Globus pallidus (tissue), 1 donor: ENCODE data around the gene TOPBP1.
"Not testable (repeated sequence)": the region's sequence is repeated elsewhere in the genome, so short reads cannot be mapped to it uniquely, and the experiment has no call there.

Source experiments
- DNase-seq: peaks from one replicate; pipeline ENCODE4 v3.0.0-alpha.2; 2015; ENCODE audit warnings: low spot score

The TOPBP1 gene

GRCh38 chr3:133661454-133662277, at the start of gene TOPBP1:
TSS of gene TOPBP1 (minus strand) at chr3:133661941. CDS start at chr3:133661127, 814 bp downstream.
- DNase-seq: peak; percentile 59

DNA sequence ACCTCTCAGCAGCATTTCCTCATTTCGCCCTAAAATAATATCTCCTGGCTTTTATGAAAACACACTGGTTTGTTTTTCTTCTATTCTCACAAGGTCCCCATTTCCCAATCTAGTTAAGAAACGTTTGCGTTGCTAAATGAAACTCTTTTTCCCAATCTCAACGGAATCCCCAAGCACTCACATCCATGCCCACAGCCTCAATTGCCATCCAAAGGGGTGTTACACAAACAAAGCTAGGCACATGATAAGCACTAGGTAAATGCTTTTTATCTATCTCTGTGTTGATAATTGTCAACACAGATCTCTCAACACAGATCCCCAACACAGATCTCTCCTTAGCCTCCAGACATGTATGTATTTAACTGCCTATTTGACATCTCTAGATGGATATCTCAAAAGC, 49.3 kb upstream of the TOPBP1 start:
- DNase-seq: no peak

DNA sequence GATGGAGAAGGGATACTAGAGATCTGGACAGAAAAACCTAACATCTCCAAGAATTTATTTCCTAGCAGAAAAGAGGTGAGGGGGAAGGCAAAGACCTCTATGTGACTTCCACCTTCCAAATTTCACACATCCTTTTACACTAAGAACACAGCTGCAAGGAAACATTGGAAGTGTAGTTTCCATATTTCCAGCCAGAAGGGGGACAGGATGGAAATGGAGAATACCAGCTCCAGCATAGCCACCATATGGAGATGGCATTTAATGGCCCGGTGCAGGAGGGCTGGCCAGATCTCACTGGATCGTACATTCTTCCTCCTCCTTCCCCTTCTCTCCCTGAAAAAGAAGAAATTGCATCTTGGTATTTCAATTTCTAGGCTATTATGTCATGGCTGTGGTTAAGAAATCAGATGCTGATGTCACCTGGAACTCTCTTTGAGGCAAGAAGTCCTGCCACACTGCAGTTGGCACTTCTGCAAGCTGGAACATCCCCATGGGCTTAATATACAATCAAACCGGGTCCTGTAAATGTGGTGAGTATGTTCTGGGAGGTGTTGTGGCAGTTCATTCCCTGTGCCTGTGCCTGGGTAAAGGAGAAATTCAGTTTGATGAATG, 47.5 kb upstream of the TOPBP1 start:
- no peak for DNase-seq

GRCh38 chr3:133706033-133706432, 44.3 kb upstream of the TOPBP1 start:
- no peak for DNase-seq

DNA sequence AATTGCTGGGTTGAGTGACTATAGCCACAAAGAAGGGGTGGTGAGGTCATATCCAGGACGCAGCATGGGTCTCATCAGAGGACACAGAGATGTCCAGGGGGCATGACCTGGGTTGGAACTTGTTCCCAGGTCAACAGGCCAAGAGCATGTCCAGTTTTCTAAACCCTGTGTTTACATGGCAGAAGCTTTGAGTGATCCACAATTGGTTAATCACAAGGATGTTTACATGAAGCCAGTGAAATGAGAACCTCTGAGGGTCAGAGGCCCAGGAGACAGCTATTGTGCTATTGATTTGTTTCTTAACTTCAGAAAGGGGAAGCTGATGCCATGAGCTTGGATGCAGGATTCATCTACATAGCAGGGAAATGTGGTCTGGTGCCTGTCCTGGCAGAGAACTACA, 42.2 kb upstream of the TOPBP1 start:
- no peak for DNase-seq

- DNase-seq: no peak
Observed at GRCh38 chr3:133701435-133702358, 40.0 kb upstream of the TOPBP1 start.

DNA sequence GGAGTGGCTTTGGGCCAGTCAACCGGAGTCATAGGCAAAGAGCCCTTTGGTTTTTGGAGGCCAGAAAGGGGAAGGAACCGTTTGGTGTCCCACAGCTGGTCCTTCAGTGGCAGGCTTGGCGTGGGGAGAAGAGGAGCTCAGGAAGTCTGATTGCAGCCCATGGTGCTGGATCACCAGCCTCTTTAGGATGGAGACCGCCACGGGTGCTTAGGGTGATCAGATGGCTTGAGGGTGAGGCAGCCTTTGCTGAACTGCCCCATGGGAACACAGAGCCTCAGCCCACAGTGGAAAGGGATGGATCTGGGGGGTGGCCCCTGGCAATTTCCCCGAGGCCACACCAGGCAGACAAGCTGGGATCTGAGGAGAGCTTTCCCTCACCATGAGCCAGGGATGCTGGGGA, 38.6 kb upstream of the TOPBP1 start:
- DNase-seq: no peak

- DNase-seq: no peak
Observed at GRCh38 chr3:133699903-133700302, 38.2 kb upstream of the TOPBP1 start.

DNA sequence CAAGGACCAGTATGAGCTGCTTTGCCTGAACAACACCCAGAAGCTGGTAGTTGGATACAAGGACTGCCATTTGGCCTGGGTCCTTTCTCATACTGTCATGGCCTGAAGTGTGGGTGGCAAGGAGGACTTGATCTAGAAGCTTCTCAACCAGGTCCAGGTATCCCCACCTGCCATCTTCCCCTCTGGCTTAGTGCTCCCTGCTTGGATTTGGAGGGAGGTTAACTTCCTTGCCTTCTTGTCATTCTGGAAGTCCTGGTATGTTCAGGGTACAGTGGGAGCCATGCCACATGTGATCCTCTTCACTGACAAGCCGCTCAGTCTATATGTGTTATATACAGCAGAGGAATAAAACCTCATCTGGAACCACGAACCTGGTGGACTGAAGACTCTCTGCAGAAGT, 37.7 kb upstream of the TOPBP1 start:
- no peak for DNase-seq

DNA sequence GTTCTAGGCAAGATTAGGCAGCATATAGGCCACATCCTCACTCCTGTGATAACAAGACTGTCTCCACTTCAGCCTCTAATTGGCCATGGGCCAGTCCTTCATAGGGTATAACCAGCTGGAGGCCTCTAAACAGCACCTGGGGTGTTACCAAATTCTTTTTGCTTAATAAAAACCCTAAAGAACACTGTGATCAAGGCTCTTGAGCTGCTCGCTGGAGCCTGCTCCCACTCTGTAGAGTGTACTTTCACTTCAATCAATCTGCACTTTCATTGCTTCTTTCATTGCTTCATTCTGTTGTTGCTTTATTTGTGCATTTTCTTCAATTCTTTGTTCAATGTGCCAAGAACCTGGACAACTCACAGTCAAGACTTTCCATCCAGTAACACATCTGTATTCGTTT, 36.2 kb upstream of the TOPBP1 start:
- DNase-seq: no peak

DNA sequence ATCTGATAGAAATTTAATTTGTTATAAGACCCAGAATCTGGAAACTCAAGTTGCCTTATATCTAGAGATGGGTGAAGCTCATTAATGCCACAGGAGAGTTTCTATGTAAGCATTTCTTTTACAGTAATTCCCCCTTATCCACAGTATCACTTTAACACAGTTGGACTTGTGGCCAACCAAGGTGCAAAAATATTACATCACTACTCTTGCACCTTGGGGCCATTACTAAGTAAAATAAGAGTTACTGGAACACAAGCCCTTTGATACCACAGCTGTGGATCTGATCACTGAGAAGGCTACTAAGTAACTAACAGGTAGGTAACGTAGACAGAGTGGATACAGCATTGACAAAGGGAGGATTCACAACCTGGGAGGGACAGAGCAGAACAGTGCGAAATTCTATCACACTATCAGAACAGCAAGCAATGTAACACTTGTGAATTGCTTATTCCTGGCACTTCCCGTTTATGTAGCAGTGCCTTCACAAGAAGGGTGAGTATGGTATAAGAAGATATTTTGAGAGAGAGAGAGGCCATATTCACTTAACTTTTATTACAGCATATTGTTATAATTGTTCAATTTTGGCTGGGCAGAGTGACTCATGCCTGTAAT, 33.9 kb upstream of the TOPBP1 start:
- no peak for DNase-seq

GRCh38 chr3:133694288-133695268, 32.8 kb upstream of the TOPBP1 start:
- DNase-seq: no peak

- DNase-seq: no peak
Observed at GRCh38 chr3:133693821-133694220, 32.1 kb upstream of the TOPBP1 start.

- DNase-seq: no peak
Observed at GRCh38 chr3:133692759-133693158, 31.0 kb upstream of the TOPBP1 start.

DNA sequence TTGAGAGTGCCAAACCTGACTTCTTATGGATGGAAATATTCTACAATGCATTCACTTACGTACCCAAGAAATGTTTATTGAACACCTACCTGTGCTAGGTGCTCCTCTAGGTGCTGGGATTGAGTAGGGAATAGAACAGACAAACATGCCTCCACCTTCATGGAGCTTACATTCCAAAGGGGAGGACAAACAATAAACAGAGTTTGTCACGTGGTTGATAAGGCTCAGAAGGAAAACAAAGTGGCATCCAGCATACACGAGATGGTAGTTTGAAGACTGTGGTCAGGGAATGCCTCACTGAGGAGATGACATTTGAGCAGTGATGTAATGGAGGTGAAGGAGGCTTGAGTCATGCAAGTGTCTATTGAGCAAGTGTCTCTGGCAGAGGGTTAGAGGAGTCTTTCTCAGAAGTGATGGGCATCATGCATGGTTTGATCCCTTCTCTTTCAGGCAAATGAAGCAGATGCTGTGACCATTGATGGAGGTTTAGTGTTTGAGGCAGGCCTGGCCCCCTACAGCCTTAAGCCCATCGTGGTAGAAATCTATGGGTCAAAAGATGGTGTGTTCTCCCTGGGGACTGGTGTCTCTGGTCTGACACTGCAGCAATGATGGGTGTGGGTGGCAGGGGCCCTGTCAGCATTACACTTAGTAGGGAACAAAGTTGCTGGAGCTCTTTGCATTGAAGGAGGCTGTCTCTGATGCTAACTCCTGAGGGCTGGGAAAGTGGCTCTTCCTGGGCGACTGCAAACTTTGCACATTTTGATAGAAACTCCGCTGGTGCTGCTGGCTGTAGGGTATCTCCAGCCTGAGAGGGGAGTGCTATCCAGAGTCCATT, 29.7 kb upstream of the TOPBP1 start:
- no peak for DNase-seq

GRCh38 chr3:133677993-133678392, 16.3 kb upstream of the TOPBP1 start:
- DNase-seq: not testable (repeated sequence)

DNA sequence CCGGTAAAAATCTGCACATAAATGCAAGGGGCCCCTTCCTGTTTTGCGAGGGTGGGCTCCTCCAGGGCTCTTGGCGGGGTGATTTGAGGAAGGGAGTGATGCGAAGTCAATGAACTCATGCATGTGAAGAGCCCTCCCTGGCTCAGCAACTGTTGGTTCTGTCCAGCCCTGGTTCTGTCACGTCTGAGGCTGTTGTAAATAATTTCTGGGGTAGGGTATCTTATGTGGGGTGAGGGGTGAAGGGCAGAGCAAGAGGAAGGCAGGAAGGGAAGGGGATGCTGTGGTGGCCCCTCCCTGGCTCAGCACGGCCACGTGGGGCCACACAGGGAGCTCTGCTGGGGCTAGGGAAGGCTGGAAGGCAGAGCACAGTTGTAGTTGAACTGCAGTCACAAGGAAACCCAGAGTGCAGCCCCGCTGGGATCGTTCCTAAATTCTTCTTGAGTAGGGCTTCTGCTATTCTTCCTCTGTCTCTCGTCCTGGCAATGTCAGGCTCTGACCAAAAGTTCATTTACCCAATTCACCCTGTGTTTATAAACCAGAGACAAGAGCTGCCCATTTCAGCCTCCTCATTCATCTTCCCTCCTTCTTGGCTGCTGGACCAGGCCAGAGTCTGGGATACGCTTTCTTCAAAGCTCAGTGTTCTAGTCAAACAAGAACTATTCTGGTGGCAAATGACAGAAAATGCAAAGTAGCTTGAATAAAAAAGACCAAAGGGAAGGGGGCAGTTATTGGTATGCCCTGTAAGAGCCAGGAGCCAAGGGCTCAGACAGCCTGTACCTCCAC, 14.8 kb upstream of the TOPBP1 start:
- DNase-seq: peak; percentile 42

- no peak for DNase-seq
Observed at GRCh38 chr3:133675631-133676335, 14.0 kb upstream of the TOPBP1 start.
